Adrenal gland (tissue), 12 donors: ENCODE data around the gene UCHL3. TPM values are rescaled to one million over a fixed set of nuclear protein-coding genes. Genes with fewer than 3 reads are reported as not detected.

Experiments
- DNase-seq, 7 donors: peaks; one replicate each; pipeline ENCODE4 v3.0.0-alpha.2; 2019 to 2020
- H3K27ac ChIP-seq, 5 donors: fragments of 200-600 bp; sonication (generic) in 4 of 5; 1 replicate in 3 of 5; 2 replicates in 2 of 5; pipeline versions ENCODE4 v1.5.1 to v1.8.0; 2016 to 2020; ENCODE audit warnings: mild to moderate bottlenecking in 1 of 5
- H3K27me3 ChIP-seq: fragments of 200-600 bp; 2 replicates; pipeline ENCODE4 v1.8.0; 2021
- H3K36me3 ChIP-seq, 2 donors: fragments of 200-600 bp; replicated peaks in 1 of 2; 1 replicate in 1 of 2; 2 replicates in 1 of 2; pipeline versions ENCODE4 v1.5.1 to v1.8.0; 2018 to 2022
- H3K4me1 ChIP-seq, 2 donors: fragments of 200-600 bp; replicated peaks in 1 of 2; 1 replicate in 1 of 2; 2 replicates in 1 of 2; pipeline versions ENCODE4 v1.5.1 to v1.8.0; 2018 to 2021
- H3K4me3 ChIP-seq, 4 donors: fragments of 200-600 bp; sonication (generic) in 3 of 4; one replicate each; pipeline ENCODE4 v1.5.1; 2016 to 2018
- H3K9me3 ChIP-seq, 3 donors: fragments of 200-600 bp; sonication (generic) in 1 of 3; replicated peaks in 1 of 3; 1 replicate in 2 of 3; 2 replicates in 1 of 3; pipeline versions ENCODE4 v1.5.1 to v1.8.0; 2016 to 2021
- CTCF ChIP-seq, 6 experiments: fragments of 450-650 bp in 4 of 6; fragments of 200-600 bp in 2 of 6; sonication (generic) in 1 of 6; IDR thresholded peaks; 1 replicate in 5 of 6; 2 replicates in 1 of 6; pipeline versions ENCODE4 v1.5.1 to v1.8.0; 2016 to 2021; ENCODE audit warnings: antibody characterized with exemption in 6 of 6, mild to moderate bottlenecking in 2 of 6, moderate library complexity in 1 of 6
- POLR2A ChIP-seq, 2 donors: fragments of 450-650 bp; IDR thresholded peaks; one replicate each; pipeline ENCODE4 v1.6.1; 2017; ENCODE audit warnings: antibody characterized with exemption in 2 of 2, mild to moderate bottlenecking in 2 of 2, moderate library complexity in 1 of 2
- WGBS, 4 donors: extraction: QIAGEN DNeasy Blood & Tissue Kit in 2 of 4; methylation state at CpG; one replicate each; pipeline versions ENCODE4 v1.1.5 to v1.1.7; 2013 to 2017; 5-methylcytosine and 5-hydroxymethylcytosine counted together
- intact Hi-C, 2 donors: fragments of 100-400 bp; cut with DNase I; formaldehyde crosslinking; loops; one replicate each; pipeline versions ENCODE4 v1.14.1 to v1.15.0; 2022 to 2023
- polyA plus RNA-seq, 3 donors: library from polyadenylated mRNA; stranded (reverse); fragments of 200-250 nt in 2 of 3; fragments of 350-450 nt in 1 of 3; fragmentation: Illumina TruSeq in 1 of 3; extraction: RNeasy Lipid Tissue Mini Kit (QIAGEN cat#74804) in 1 of 3; gene quantifications; one replicate each; pipeline ENCODE4 v1.2.3, GENCODE V29; 2013 to 2014
- total RNA-seq, 9 donors: library from RNA; depleted of rRNA in 4 of 9; stranded (reverse); fragments of >200 nt in 4 of 9; fragments of 120-200 nt in 1 of 9; fragmentation: NEBNext Ultra II Directional in 1 of 9; extraction: Animal tissue kit (Norgen Biotek cat#: 25700) in 1 of 9; gene quantifications; one replicate each; pipeline versions ENCODE4 v1.1.0 to v1.2.4, GENCODE V29; 2013 to 2023
- donor health status: healthy with polysubstance abuse.
- donor health status: Bipolar disorder and iron deficiency.
- donor health status: DM: yes; HTN: yes; CAD: no.
- donor health status: DM: no; HTN: no; CAD: no.
- donor health status: DM: no; HTN: no; CAD: no.
- donor health status: DM: yes; HTN: yes; CAD: no.

Gene UCHL3
- total and polyA plus RNA-seq, 12 donors: 33.5 to 183 (median 62.7) TPM

- Histone ChIP-seq H3K36me3 (no peaks in the 10 kb centered on the region), H3K27ac (no peak overlapping the region), H3K9me3 (no peaks in the 10 kb centered on the region), H3K4me1 (no peaks in the 10 kb centered on the region), H3K27me3 (no peaks in the 10 kb centered on the region), H3K4me3 (no peak overlapping the region)
- no peak for TF ChIP-seq CTCF (IDR thresholded peaks at IDR 0.05)
- no peak for TF ChIP-seq POLR2A (IDR thresholded peaks at IDR 0.05)
- DNase-seq: no peak
- 98 to 100% (median 100%) methylated on average over 1 of the region's 1 CpG; no CpG with 5 or more reads in 1 of the 4 donors for WGBS, 4 donors
- intact Hi-C loops: no loop called here
Measured at GRCh38 chr13:75617230-75617629, 67.6 kb downstream of the UCHL3 start.

GRCh38 chr13:75618308-75618707, 68.7 kb downstream of the UCHL3 start:
- intact Hi-C loops: no loop called here
- 0 to 58% (median 0%) methylated on average over 1 of the region's 1 CpG; no CpG with 5 or more reads in 1 of the 4 donors for WGBS, 4 donors
- TF ChIP-seq CTCF (IDR thresholded peaks at IDR 0.05): no peak

GRCh38 chr13:75620020-75620419, 70.4 kb downstream of the UCHL3 start:
- intact Hi-C loops: no loop called here
- Histone ChIP-seq H3K4me1 (no peaks in the 10 kb centered on the region), H3K36me3 (no peaks in the 10 kb centered on the region), H3K27me3 (no peaks in the 10 kb centered on the region), H3K9me3 (no peaks in the 10 kb centered on the region), H3K4me3 (no peak overlapping the region), H3K27ac (no peak overlapping the region)
- no peak for TF ChIP-seq CTCF (IDR thresholded peaks at IDR 0.05)
- no peak for TF ChIP-seq POLR2A (IDR thresholded peaks at IDR 0.05)
- no peak for DNase-seq
- WGBS, 4 donors: 44 to 71% (median 60%) methylated on average over 1 of the region's 1 CpG

More at GRCh38 chr13:75618308-75618707, 68.7 kb downstream of the UCHL3 start:
- no peaks in the 10 kb centered on the region for H3K36me3 ChIP-seq
- no peak overlapping the region for H3K27ac ChIP-seq
- no peaks in the 10 kb centered on the region for H3K9me3 ChIP-seq
- DNase-seq: no peak
- H3K4me1 ChIP-seq: no peaks in the 10 kb centered on the region
- no peak overlapping the region for H3K4me3 ChIP-seq
- H3K27me3 ChIP-seq: no peaks in the 10 kb centered on the region

- 64 to 71% (median 69%) methylated on average over 2 of the region's 2 CpGs for WGBS, 4 donors
- H3K27me3 ChIP-seq: no peaks in the 10 kb centered on the region
- DNase-seq: no peak
- no peak overlapping the region for H3K4me3 ChIP-seq
- intact Hi-C loops: no loop called here
- H3K9me3 ChIP-seq: no peaks in the 10 kb centered on the region
- no peak for TF ChIP-seq CTCF (IDR thresholded peaks at IDR 0.05)
- no peak for TF ChIP-seq POLR2A (IDR thresholded peaks at IDR 0.05)
- no peak overlapping the region for H3K27ac ChIP-seq
- H3K36me3 ChIP-seq: no peaks in the 10 kb centered on the region
- no peaks in the 10 kb centered on the region for H3K4me1 ChIP-seq
Measured at GRCh38 chr13:75621147-75621546, 71.6 kb downstream of the UCHL3 start.
